ENCODE data around the gene CREB3L4. TPM values are rescaled to one million over a fixed set of nuclear protein-coding genes. Genes with fewer than 3 reads are reported as not detected.

The CREB3L4 gene
- total RNA-seq, 6 experiments from 2014 or later = 3.6 to 4.6 (median 4.1) TPM

DNA sequence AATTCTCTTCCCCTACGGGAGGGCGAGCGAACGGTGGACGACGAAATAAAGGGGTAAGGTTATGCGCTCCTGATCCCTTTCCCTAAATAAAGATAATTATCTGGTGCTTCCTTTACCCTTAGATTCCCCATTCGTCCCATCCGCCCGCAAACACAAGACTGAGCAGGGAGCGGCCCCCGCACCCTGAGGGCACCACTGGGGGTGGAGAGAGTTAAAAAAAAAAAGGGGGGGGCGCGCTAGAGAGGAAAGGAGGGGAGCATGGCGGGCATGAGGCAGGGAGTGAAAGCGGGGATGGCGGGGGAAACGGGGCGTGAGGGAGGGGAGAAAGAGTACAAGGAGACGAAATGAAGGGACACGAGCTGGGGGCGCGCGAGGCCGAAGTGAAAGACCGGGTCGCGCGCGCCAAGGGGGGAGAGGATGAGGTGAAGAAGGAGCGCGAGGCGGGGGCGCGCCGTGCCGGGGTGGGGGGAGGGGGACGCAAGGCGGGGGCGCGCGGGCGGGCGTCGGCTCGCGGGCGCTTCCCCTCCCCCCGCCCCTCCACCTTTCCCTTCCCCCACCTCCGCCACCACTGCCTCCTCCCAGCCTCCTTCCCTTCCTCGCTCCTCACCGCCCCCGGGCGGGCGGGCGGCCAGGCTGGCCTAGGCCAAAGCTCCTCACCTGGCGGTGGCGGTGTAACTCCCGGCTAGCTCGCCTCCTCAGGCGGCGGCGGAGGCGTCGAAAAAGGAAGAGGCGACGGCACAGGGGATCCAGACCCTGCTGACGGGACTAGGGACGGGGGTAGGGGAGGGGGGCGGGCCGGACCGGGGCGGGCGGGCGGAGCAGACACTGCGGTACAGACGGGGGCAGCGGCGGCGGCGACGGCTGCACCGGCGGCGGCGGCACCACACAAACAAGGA, 45.4 kb upstream of the CREB3L4 start:
- Mint-ChIP-seq H3K27me3 (ENCODE audit: insufficient read depth) (no peaks in the 10 kb centered on the region; the same call in 1 of the 2 replicates), H3K4me1 (ENCODE audit: low read depth) (peaks cover 37% of the 10 kb centered on the region), H3K27ac (peak overlapping the region; percentile 59), H3K9me3 (no peaks in the 10 kb centered on the region), H3K36me3 (ENCODE audit: low read depth) (no peaks in the 10 kb centered on the region), H3K4me3 (peak overlapping the region; percentile 86)
- TF ChIP-seq, protein P1, sequence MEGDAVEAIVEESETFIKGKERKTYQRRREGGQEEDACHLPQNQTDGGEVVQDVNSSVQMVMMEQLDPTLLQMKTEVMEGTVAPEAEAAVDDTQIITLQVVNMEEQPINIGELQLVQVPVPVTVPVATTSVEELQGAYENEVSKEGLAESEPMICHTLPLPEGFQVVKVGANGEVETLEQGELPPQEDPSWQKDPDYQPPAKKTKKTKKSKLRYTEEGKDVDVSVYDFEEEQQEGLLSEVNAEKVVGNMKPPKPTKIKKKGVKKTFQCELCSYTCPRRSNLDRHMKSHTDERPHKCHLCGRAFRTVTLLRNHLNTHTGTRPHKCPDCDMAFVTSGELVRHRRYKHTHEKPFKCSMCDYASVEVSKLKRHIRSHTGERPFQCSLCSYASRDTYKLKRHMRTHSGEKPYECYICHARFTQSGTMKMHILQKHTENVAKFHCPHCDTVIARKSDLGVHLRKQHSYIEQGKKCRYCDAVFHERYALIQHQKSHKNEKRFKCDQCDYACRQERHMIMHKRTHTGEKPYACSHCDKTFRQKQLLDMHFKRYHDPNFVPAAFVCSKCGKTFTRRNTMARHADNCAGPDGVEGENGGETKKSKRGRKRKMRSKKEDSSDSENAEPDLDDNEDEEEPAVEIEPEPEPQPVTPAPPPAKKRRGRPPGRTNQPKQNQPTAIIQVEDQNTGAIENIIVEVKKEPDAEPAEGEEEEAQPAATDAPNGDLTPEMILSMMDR (IDR thresholded peaks at IDR 0.05) = peak; percentile 38; the same call in 1 of the 2 replicates
- DNase-seq = no peak

DNA sequence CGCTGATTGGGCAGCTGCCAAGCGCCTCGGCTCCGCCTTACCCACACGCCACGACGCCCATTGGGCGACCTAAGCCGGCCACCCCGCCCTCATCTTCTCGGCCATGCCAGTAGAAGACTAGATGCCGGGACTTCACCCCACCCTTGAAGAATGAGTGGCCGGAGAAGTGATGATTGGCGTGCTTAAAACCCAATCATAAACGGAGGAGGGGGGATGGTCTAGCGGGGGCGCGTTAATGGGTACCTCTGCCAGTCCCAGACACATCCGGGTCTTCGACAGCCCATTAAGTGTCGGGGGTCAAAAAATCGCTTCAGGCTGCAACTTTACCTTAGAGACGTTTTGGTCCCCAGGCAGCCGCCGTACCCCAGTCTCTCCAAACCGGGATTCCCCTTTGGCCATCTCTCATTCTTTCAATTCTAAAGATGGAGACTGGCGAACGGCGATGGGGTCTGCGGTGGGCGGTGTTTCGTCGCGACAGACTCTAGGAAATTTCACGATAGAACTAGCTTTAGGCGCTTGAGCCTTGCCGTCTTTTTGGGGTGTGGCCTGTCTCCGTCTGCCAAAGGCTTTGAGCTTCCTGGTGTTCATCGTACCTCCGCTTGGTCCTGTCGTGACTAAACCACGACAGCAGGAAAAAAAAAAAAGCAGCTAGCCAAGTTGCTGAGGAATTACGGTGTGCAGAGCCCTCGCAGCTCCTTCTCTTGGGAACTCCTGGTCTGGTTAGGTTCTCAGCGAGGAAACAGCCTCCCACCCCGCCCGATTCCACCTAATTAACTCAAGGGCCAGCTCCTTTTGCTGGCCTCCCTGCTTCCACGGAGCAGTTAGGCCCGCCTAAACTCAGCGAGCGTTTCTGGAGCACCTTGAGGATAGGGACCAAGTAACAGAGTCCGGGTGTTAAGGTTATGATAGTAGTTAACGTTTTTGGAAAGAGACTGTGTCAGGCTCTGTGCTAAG, 44.5 kb upstream of the CREB3L4 start, which contains the start of gene GATAD2B:
Gene GATAD2B, minus strand, starts transcription at position 1 of the 954 bp plus-strand sequence. CDS start 94,625 bp downstream, outside the sequence.
- Mint-ChIP-seq H3K9me3 (no peaks in the 10 kb centered on the region), H3K4me1 (ENCODE audit: low read depth) (peaks cover 35% of the 10 kb centered on the region), H3K4me3 (peak within 1 kb of the TSS; percentile 86), H3K27ac (peak within 1 kb of the TSS; percentile 96), H3K36me3 (ENCODE audit: low read depth) (no peaks in the 10 kb centered on the region), H3K27me3 (ENCODE audit: insufficient read depth) (no peaks in the 10 kb centered on the region; the same call in none of the 2 replicates)
- peak; percentile 100 for DNase-seq
- TF ChIP-seq, protein P1 (IDR thresholded peaks at IDR 0.05) = no peak

DNA sequence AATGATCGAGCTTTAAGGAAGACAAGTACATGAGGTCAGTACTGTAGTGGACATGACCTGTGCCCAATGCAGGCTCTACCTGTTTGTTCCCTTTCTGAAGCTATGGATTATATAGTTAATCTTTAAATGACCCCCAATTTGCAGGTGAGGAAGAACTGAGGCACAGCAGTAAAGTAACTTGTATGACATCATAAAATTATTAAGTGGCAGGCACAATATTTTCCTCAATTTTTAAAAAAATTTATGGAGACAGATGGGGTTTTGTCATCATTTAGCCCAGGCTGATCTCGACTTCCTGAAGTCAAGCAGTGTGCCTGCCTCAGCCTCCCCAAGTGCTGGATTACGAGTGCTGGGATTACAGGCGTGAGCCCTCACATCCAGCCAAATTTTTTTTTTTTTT, 41.3 kb upstream of the CREB3L4 start:
- TF ChIP-seq, protein P1 (IDR thresholded peaks at IDR 0.05) = no peak
- peaks cover 30% of the 10 kb centered on the region for H3K4me1 Mint-ChIP-seq (ENCODE audit: low read depth)
- no peak for DNase-seq
- H3K27me3 Mint-ChIP-seq (ENCODE audit: insufficient read depth) = peaks cover 2% of the 10 kb centered on the region
- no peaks in the 10 kb centered on the region for H3K9me3 Mint-ChIP-seq
- H3K4me3 Mint-ChIP-seq = no peak overlapping the region
- H3K27ac Mint-ChIP-seq = no peak overlapping the region
- no peaks in the 10 kb centered on the region; the same call in 1 of the 2 replicates for H3K36me3 Mint-ChIP-seq (ENCODE audit: low read depth)

DNA sequence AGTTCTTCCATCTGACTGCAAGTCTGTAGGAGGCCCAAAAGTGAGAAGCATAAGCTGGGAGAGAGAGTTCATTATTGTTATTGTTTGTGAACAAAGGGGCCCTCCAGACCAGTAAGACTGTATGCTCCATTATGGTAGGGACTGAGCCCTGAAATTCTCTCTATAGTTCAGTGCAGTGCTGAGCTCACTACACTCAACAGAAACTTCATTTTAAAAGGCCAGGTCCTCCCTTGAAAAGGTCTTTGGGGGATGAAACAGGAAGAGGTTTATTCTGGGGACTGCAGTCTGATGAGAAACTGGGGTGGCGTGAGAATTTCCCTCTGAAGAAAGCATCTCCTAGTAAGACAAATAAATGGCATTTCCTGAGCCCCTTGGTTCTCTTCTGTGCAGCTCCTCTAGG, 39.5 kb upstream of the CREB3L4 start:
- peaks cover 4% of the 10 kb centered on the region for H3K27me3 Mint-ChIP-seq (ENCODE audit: insufficient read depth)
- DNase-seq = no peak
- TF ChIP-seq, protein P1 (IDR thresholded peaks at IDR 0.05) = no peak
- H3K4me1 Mint-ChIP-seq (ENCODE audit: low read depth) = peaks cover 26% of the 10 kb centered on the region
- no peaks in the 10 kb centered on the region; the same call in 1 of the 2 replicates for H3K36me3 Mint-ChIP-seq (ENCODE audit: low read depth)
- peak overlapping the region; percentile 81 for H3K27ac Mint-ChIP-seq
- H3K9me3 Mint-ChIP-seq = no peaks in the 10 kb centered on the region
- H3K4me3 Mint-ChIP-seq = no peak overlapping the region; the same call in 1 of the 2 replicates

GRCh38 chr1:153928791-153929341, 38.8 kb upstream of the CREB3L4 start:
- Mint-ChIP-seq H3K36me3 (ENCODE audit: low read depth) (no peaks in the 10 kb centered on the region; the same call in 1 of the 2 replicates), H3K27ac (peak overlapping the region; percentile 81), H3K9me3 (no peaks in the 10 kb centered on the region), H3K4me1 (ENCODE audit: low read depth) (peaks cover 21% of the 10 kb centered on the region), H3K27me3 (ENCODE audit: insufficient read depth) (peaks cover 4% of the 10 kb centered on the region), H3K4me3 (no peak overlapping the region; the same call in 1 of the 2 replicates)
- DNase-seq = peak; percentile 37
- TF ChIP-seq, protein P1 (IDR thresholded peaks at IDR 0.05) = no peak

Data from HFFc6 (cell line).